GM19351 (cell line): Measurements from ENCODE around the gene VPS37B.
"Not testable (repeated sequence)": the region's sequence is repeated elsewhere in the genome, so short reads cannot be mapped to it uniquely, and the experiment has no call there.

Experiments used
- ATAC-seq: cut with Tn5 transposase; IDR thresholded peaks from one replicate; pipeline ENCODE4 v1.9.1; 2021; ENCODE audit warnings: mild to moderate bottlenecking, moderate library complexity; ENCODE audit not compliant: unreplicated experiment

Gene VPS37B

GRCh38 chr12:122884860-122885259 lies 11.1 kb downstream of the VPS37B start:
- no peak for ATAC-seq

GRCh38 chr12:122884091-122884826 lies 11.7 kb downstream of the VPS37B start:
- ATAC-seq = no peak

- no peak for ATAC-seq
Observed at GRCh38 chr12:122882908-122883558, 12.9 kb downstream of the VPS37B start.

GRCh38 chr12:122880668-122881067 lies 15.3 kb downstream of the VPS37B start:
- ATAC-seq = no peak

GRCh38 chr12:122880155-122880667 lies 15.7 kb downstream of the VPS37B start:
- no peak for ATAC-seq

GRCh38 chr12:122878780-122879612 lies 16.9 kb downstream of the VPS37B start:
- ATAC-seq = no peak

- no peak for ATAC-seq
Observed at GRCh38 chr12:122876731-122877130, 19.2 kb downstream of the VPS37B start.

- not testable (repeated sequence) for ATAC-seq
Observed at GRCh38 chr12:122876281-122876680, 19.6 kb downstream of the VPS37B start.

GRCh38 chr12:122875590-122876220 lies 20.2 kb downstream of the VPS37B start:
- ATAC-seq = no peak

- no peak for ATAC-seq
Observed at GRCh38 chr12:122874081-122874480, 21.8 kb downstream of the VPS37B start.

- no peak for ATAC-seq
Observed at GRCh38 chr12:122873540-122873939, 22.4 kb downstream of the VPS37B start.

GRCh38 chr12:122872815-122873361 lies 23.0 kb downstream of the VPS37B start:
- no peak for ATAC-seq

- peak; percentile 62 for ATAC-seq
Observed at GRCh38 chr12:122871851-122872780, 23.8 kb downstream of the VPS37B start.

GRCh38 chr12:122870867-122871664 lies 24.9 kb downstream of the VPS37B start:
- no peak for ATAC-seq

- ATAC-seq = no peak
Observed at GRCh38 chr12:122870163-122870842, 25.6 kb downstream of the VPS37B start.

- no peak for ATAC-seq
Observed at GRCh38 chr12:122869207-122869973, 26.5 kb downstream of the VPS37B start.

GRCh38 chr12:122868471-122869177 lies 27.3 kb downstream of the VPS37B start:
- no peak for ATAC-seq
